Measurements from ENCODE around the gene HPS1. TPM values are rescaled to one million over a fixed set of nuclear protein-coding genes. Genes with fewer than 3 reads are reported as not detected.
A peak's percentile ranks its signal among the peaks of the same experiment; 100 is the strongest.

HPS1 gene
- total and polyA plus RNA-seq, 5 donors, result 25.5 to 34.6 (median 30.6) TPM

- Histone ChIP-seq H3K27me3 (ENCODE audit: control insufficient read depth, insufficient read depth) (no peaks in the 10 kb centered on the region), H3K27ac (ENCODE audit: low read length) (no peak overlapping the region), H3K4me1 (ENCODE audit: control insufficient read depth, insufficient read depth, low read length) (peaks cover 2% of the 10 kb centered on the region), H3K9me3 (ENCODE audit: control insufficient read depth, low read length) (no peaks in the 10 kb centered on the region), H3K4me3 (ENCODE audit: low read length) (no peak overlapping the region)
- WGBS, result 98% methylated on average over 8 of the region's 8 CpGs
- ATAC-seq, result no peak
- DNase-seq, result peak in 1 of 3 donors; percentile 30
- intact Hi-C loops (cut with DNase I), result no loop called here
Observed at GRCh38 chr10:98430427-98430826, 16.3 kb downstream of the HPS1 start.

GRCh38 chr10:98429320-98430072 is 17.2 kb downstream of the HPS1 start:
- intact Hi-C loops (cut with DNase I), result no loop called here
- peak in 1 of 3 donors; percentile 12 for DNase-seq
- Histone ChIP-seq H3K4me3 (ENCODE audit: low read length) (no peak overlapping the region), H3K27ac (ENCODE audit: low read length) (no peak overlapping the region), H3K27me3 (ENCODE audit: control insufficient read depth, insufficient read depth) (no peaks in the 10 kb centered on the region), H3K9me3 (ENCODE audit: control insufficient read depth, low read length) (no peaks in the 10 kb centered on the region), H3K4me1 (ENCODE audit: control insufficient read depth, insufficient read depth, low read length) (peaks cover 2% of the 10 kb centered on the region)
- WGBS, result 95% methylated on average over 22 of the region's 22 CpGs
- ATAC-seq, result no peak

GRCh38 chr10:98427011-98427515 is 19.7 kb downstream of the HPS1 start:
- Histone ChIP-seq H3K4me3 (ENCODE audit: low read length) (no peak overlapping the region), H3K9me3 (ENCODE audit: control insufficient read depth, low read length) (no peaks in the 10 kb centered on the region), H3K4me1 (ENCODE audit: control insufficient read depth, insufficient read depth, low read length) (peaks cover 2% of the 10 kb centered on the region), H3K27ac (ENCODE audit: low read length) (no peak overlapping the region), H3K27me3 (ENCODE audit: control insufficient read depth, insufficient read depth) (no peaks in the 10 kb centered on the region)
- 97% methylated on average over 7 of the region's 7 CpGs for WGBS
- DNase-seq (peak in 1 of 3 donors; percentile 44), ATAC-seq (no peak)
- intact Hi-C loops (cut with DNase I), result no loop called here

GRCh38 chr10:98425511-98426352 is 21.0 kb downstream of the HPS1 start:
- Histone ChIP-seq H3K27ac (ENCODE audit: low read length) (no peak overlapping the region), H3K27me3 (ENCODE audit: control insufficient read depth, insufficient read depth) (no peaks in the 10 kb centered on the region), H3K4me3 (ENCODE audit: low read length) (no peak overlapping the region), H3K9me3 (ENCODE audit: control insufficient read depth, low read length) (no peaks in the 10 kb centered on the region), H3K4me1 (ENCODE audit: control insufficient read depth, insufficient read depth, low read length) (no peaks in the 10 kb centered on the region)
- DNase-seq, result peak in 1 of 3 donors; percentile 73
- WGBS, result 88% methylated on average over 21 of the region's 21 CpGs
- ATAC-seq, result peak; percentile 22 to 35
- intact Hi-C loops (cut with DNase I), result no loop called here

- peak; percentile 6 for ATAC-seq
- intact Hi-C loops (cut with DNase I), result no loop called here
Observed at GRCh38 chr10:98424295-98425254, 22.2 kb downstream of the HPS1 start.

GRCh38 chr10:98423691-98424120 is 23.0 kb downstream of the HPS1 start:
- H3K4me3 ChIP-seq (ENCODE audit: low read length), result no peak overlapping the region
- H3K27me3 ChIP-seq (ENCODE audit: control insufficient read depth, insufficient read depth), result no peaks in the 10 kb centered on the region
- intact Hi-C loops (cut with DNase I), result no loop called here
- no peaks in the 10 kb centered on the region for H3K9me3 ChIP-seq (ENCODE audit: control insufficient read depth, low read length)
- no peak overlapping the region for H3K27ac ChIP-seq (ENCODE audit: low read length)
- no peaks in the 10 kb centered on the region for H3K4me1 ChIP-seq (ENCODE audit: control insufficient read depth, insufficient read depth, low read length)
- DNase-seq (no peak), ATAC-seq (no peak)
- 87% methylated on average over 9 of the region's 9 CpGs for WGBS

More at GRCh38 chr10:98424295-98425254, 22.2 kb downstream of the HPS1 start:
- no peak overlapping the region for H3K4me3 ChIP-seq (ENCODE audit: low read length)
- peak in 1 of 3 donors; percentile 39 for DNase-seq
- no peaks in the 10 kb centered on the region for H3K9me3 ChIP-seq (ENCODE audit: control insufficient read depth, low read length)
- no peaks in the 10 kb centered on the region for H3K27me3 ChIP-seq (ENCODE audit: control insufficient read depth, insufficient read depth)
- H3K4me1 ChIP-seq (ENCODE audit: control insufficient read depth, insufficient read depth, low read length), result no peaks in the 10 kb centered on the region
- WGBS, result 92% methylated on average over 23 of the region's 23 CpGs
- H3K27ac ChIP-seq (ENCODE audit: low read length), result no peak overlapping the region

GRCh38 chr10:98422182-98422581 is 24.6 kb downstream of the HPS1 start:
- ATAC-seq (no peak), DNase-seq (no peak)
- H3K27me3 ChIP-seq (ENCODE audit: control insufficient read depth, insufficient read depth), result no peaks in the 10 kb centered on the region
- intact Hi-C loops (cut with DNase I), result no loop called here
- H3K27ac ChIP-seq (ENCODE audit: low read length), result no peak overlapping the region
- H3K4me3 ChIP-seq (ENCODE audit: low read length), result no peak overlapping the region
- H3K9me3 ChIP-seq (ENCODE audit: control insufficient read depth, low read length), result no peaks in the 10 kb centered on the region
- no peaks in the 10 kb centered on the region for H3K4me1 ChIP-seq (ENCODE audit: control insufficient read depth, insufficient read depth, low read length)
- 95% methylated on average over 10 of the region's 10 CpGs for WGBS

GRCh38 chr10:98420786-98421185 is 25.9 kb downstream of the HPS1 start:
- DNase-seq, result no peak
- Histone ChIP-seq H3K27ac (ENCODE audit: low read length) (no peak overlapping the region), H3K4me3 (ENCODE audit: low read length) (no peak overlapping the region), H3K4me1 (ENCODE audit: control insufficient read depth, insufficient read depth, low read length) (no peaks in the 10 kb centered on the region), H3K27me3 (ENCODE audit: control insufficient read depth, insufficient read depth) (no peaks in the 10 kb centered on the region), H3K9me3 (ENCODE audit: control insufficient read depth, low read length) (no peaks in the 10 kb centered on the region)
- intact Hi-C loops (cut with DNase I), result no loop called here
- no peak for ATAC-seq
- 67% methylated on average over 9 of the region's 9 CpGs for WGBS

- no peak for DNase-seq
- Histone ChIP-seq H3K9me3 (ENCODE audit: control insufficient read depth, low read length) (no peaks in the 10 kb centered on the region), H3K4me1 (ENCODE audit: control insufficient read depth, insufficient read depth, low read length) (no peaks in the 10 kb centered on the region), H3K27ac (ENCODE audit: low read length) (no peak overlapping the region), H3K4me3 (ENCODE audit: low read length) (no peak overlapping the region), H3K27me3 (ENCODE audit: control insufficient read depth, insufficient read depth) (no peaks in the 10 kb centered on the region)
- no peak for ATAC-seq
- intact Hi-C loops (cut with DNase I), result no loop called here
- 95% methylated on average over 17 of the region's 17 CpGs for WGBS
Observed at GRCh38 chr10:98419469-98420261, 27.1 kb downstream of the HPS1 start.

Data from right cardiac atrium (tissue), 5 donors.